Panc1 (cell line): ENCODE results near the gene SEC63. TPM values are rescaled to one million over a fixed set of nuclear protein-coding genes. Genes with fewer than 3 reads are reported as not detected.
"Not testable (repeated sequence)": the region's sequence is repeated elsewhere in the genome, so short reads cannot be mapped to it uniquely, and the experiment has no call there.

Experiments used
- ATAC-seq: fragments of 200-7000 bp; cut with Tn5 transposase; 2 replicates; pipeline ENCODE4 v1.9.1; 2020; ENCODE audit warnings: mild to moderate bottlenecking, moderate library complexity
- BruUV-seq: library from RNA; stranded (reverse); fragments of 400-500 nt; replicated peaks from 2 replicates; lab custom pipeline; 2021; lab: Mats Ljungman, UMichigan
- CTCF ChIA-PET: fragments of 300-600 bp; sonication (Branson Sonifier 250); formaldehyde crosslinking; loops from one replicate; lab custom pipeline; 2022; ENCODE audit warnings: antibody characterized with exemption; lab: Charles Lee
- POLR2A ChIA-PET: fragments of 300-600 bp; sonication (Branson Sonifier 250); formaldehyde crosslinking; loops from one replicate; lab custom pipeline; 2022; ENCODE audit warnings: antibody characterized with exemption; lab: Charles Lee
- DNase-seq: peaks from one replicate; pipeline ENCODE4 v3.0.0-alpha.2; 2010; ENCODE audit warnings: low read depth, low spot score
- H3K27ac ChIP-seq: 2 replicates; pipeline ENCODE4 v1.5.1; 2011; ENCODE audit warnings: mild to moderate bottlenecking, low read length, inconsistent platforms
- H3K27me3 ChIP-seq: fragments of 200-500 bp; sonication (Bioruptor generic); 2 replicates; pipeline ENCODE4 v1.6.0; 2014; ENCODE audit warnings: low read length, inconsistent platforms; ENCODE audit not compliant: control insufficient read depth, insufficient read depth
- H3K36me3 ChIP-seq: fragments of 200-500 bp; sonication (Bioruptor generic); 2 replicates; pipeline ENCODE4 v1.5.1; 2014; ENCODE audit warnings: inconsistent platforms, mild to moderate bottlenecking, low read length, moderate library complexity; ENCODE audit not compliant: control insufficient read depth, insufficient read depth
- H3K4me1 ChIP-seq: 2 replicates; pipeline ENCODE4 v1.5.1; 2011; ENCODE audit warnings: inconsistent platforms, mild to moderate bottlenecking, low read length, moderate library complexity; ENCODE audit not compliant: control insufficient read depth, insufficient read depth
- H3K4me3 ChIP-seq, 2 experiments: 2 replicates each; pipeline ENCODE4 v1.5.1; 2011 to 2012; ENCODE audit warnings: low read depth in 2 of 2, low read length in 2 of 2, mild to moderate bottlenecking in 2 of 2, inconsistent platforms in 1 of 2, moderate library complexity in 1 of 2
- H3K9me3 ChIP-seq: fragments of 200-500 bp; sonication (Bioruptor generic); 2 replicates; pipeline ENCODE4 v1.5.1; 2014; ENCODE audit warnings: low read depth, mild to moderate bottlenecking, inconsistent platforms, low read length, moderate library complexity; ENCODE audit not compliant: control insufficient read depth, insufficient read depth
- POLR2AphosphoS5 ChIP-seq: IDR thresholded peaks from 2 replicates; pipeline ENCODE4 v1.6.1; 2012; ENCODE audit warnings: mild to moderate bottlenecking, low read depth, low read length, moderate library complexity
- SIN3A ChIP-seq: IDR thresholded peaks from 2 replicates; pipeline ENCODE4 v1.6.1; 2012; ENCODE audit warnings: low read depth, mild to moderate bottlenecking, low read length, moderate library complexity, borderline replicate concordance; ENCODE audit not compliant: insufficient read depth
- TCF7L2 ChIP-seq: IDR thresholded peaks from 2 replicates; pipeline ENCODE4 v1.6.1; 2011; ENCODE audit warnings: mild to moderate bottlenecking, low read depth, low read length, inconsistent platforms
- in situ Hi-C: cut with HindIII; loops from 2 replicates; pipeline ENCODE4 v1.10.0; 2016; ENCODE audit warnings: low sequenced_read_pairs, low pct_unique_long_range_greater_than_20kb
- intact Hi-C: fragments of 100-400 bp; cut with micrococcal nuclease; formaldehyde crosslinking; loops from one replicate; pipeline ENCODE4 v1.10.0; 2022; ENCODE audit not compliant: unreplicated experiment
- total RNA-seq: library from RNA; stranded (reverse); gene quantifications from one replicate; pipeline ENCODE4 v1.2.1, GENCODE V29; 2021; ENCODE audit not compliant: unreplicated experiment
- TF ChIP-seq, protein P1 (sequence below), 2 experiments: IDR thresholded peaks; 2 replicates each; pipeline ENCODE4 v1.6.1; 2011 to 2012; ENCODE audit warnings: low read depth in 2 of 2, control low read depth in 1 of 2, low read length in 1 of 2, mild to moderate bottlenecking in 1 of 2, moderate library complexity in 1 of 2; ENCODE audit not compliant: insufficient read depth in 1 of 2
- TF ChIP-seq, protein P2 (sequence below): fragments of 450-650 bp; IDR thresholded peaks from 2 replicates; pipeline ENCODE4 v1.5.1; 2017; ENCODE audit warnings: mild to moderate bottlenecking

Gene SEC63
- total RNA-seq, 1 experiment from 2014 or later = 172 TPM

DNA sequence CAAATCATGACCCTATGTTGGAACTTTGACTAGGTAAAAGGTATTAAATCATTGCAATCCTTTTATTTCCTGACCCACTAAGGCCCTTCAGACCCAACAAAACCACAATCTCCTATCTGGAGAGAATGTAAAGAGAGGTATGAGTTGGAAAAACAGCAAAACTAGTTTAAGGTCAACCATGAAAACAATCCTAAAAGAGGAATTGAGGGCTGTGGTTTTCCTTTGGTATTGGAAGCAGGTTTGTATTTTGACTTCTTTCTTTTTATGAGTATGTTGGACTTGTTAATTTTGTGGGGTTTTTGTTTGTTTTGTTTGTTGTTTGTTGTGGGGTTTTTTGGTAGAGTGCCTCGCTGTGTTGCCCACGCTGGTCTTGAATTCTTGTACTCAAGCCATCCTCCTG is 4.7 kb upstream of the SEC63 start:
- TF ChIP-seq, protein P1, sequence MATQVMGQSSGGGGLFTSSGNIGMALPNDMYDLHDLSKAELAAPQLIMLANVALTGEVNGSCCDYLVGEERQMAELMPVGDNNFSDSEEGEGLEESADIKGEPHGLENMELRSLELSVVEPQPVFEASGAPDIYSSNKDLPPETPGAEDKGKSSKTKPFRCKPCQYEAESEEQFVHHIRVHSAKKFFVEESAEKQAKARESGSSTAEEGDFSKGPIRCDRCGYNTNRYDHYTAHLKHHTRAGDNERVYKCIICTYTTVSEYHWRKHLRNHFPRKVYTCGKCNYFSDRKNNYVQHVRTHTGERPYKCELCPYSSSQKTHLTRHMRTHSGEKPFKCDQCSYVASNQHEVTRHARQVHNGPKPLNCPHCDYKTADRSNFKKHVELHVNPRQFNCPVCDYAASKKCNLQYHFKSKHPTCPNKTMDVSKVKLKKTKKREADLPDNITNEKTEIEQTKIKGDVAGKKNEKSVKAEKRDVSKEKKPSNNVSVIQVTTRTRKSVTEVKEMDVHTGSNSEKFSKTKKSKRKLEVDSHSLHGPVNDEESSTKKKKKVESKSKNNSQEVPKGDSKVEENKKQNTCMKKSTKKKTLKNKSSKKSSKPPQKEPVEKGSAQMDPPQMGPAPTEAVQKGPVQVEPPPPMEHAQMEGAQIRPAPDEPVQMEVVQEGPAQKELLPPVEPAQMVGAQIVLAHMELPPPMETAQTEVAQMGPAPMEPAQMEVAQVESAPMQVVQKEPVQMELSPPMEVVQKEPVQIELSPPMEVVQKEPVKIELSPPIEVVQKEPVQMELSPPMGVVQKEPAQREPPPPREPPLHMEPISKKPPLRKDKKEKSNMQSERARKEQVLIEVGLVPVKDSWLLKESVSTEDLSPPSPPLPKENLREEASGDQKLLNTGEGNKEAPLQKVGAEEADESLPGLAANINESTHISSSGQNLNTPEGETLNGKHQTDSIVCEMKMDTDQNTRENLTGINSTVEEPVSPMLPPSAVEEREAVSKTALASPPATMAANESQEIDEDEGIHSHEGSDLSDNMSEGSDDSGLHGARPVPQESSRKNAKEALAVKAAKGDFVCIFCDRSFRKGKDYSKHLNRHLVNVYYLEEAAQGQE (IDR thresholded peaks at IDR 0.05; ENCODE audit: insufficient read depth in 1 of 2, low read depth in 2 of 2, low read length in 1 of 2) = no peak
- no peak for TF ChIP-seq SIN3A
- no peak for TF ChIP-seq POLR2AphosphoS5
- TF ChIP-seq, protein P2, sequence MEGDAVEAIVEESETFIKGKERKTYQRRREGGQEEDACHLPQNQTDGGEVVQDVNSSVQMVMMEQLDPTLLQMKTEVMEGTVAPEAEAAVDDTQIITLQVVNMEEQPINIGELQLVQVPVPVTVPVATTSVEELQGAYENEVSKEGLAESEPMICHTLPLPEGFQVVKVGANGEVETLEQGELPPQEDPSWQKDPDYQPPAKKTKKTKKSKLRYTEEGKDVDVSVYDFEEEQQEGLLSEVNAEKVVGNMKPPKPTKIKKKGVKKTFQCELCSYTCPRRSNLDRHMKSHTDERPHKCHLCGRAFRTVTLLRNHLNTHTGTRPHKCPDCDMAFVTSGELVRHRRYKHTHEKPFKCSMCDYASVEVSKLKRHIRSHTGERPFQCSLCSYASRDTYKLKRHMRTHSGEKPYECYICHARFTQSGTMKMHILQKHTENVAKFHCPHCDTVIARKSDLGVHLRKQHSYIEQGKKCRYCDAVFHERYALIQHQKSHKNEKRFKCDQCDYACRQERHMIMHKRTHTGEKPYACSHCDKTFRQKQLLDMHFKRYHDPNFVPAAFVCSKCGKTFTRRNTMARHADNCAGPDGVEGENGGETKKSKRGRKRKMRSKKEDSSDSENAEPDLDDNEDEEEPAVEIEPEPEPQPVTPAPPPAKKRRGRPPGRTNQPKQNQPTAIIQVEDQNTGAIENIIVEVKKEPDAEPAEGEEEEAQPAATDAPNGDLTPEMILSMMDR = no peak
- TF ChIP-seq TCF7L2 = peak; percentile 69; the same call in 1 of the 2 replicates
- no peaks in the 10 kb centered on the region for H3K27me3 ChIP-seq
- no peak overlapping the region; the same call in 1 of the 2 replicates for H3K27ac ChIP-seq
- H3K36me3 ChIP-seq = no peaks in the 10 kb centered on the region
- CTCF ChIA-PET = no interaction called here
- POLR2A ChIA-PET = no interaction called here
- H3K4me3 ChIP-seq = no peak overlapping the region
- in situ Hi-C loops = no loop called here
- no peaks in the 10 kb centered on the region for H3K9me3 ChIP-seq
- intact Hi-C loops = no loop called here
- BruUV-seq = no TSS peak
- no peak for ATAC-seq
- H3K4me1 ChIP-seq = peaks cover 12% of the 10 kb centered on the region
- DNase-seq = no peak

DNA sequence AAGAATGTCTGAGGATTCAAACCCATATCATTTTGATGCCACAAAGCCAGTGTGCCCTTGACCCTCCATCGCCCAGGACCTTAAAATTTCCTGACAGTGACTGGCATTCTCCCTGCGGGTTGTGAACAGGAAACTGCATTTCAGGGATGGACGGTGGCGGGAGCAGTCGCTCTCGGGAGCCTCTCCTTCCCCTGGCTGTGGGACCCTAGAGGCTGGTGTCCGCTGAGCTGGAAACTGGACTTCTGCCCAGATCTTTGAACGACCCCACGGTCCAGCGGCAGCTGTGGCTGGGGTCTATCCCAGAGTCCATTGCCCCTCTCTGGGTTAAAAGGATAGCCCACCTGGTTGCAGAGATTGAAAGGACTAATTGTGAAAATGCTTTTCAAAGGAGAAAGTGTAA is 1.4 kb upstream of the SEC63 start:
- Histone ChIP-seq H3K27me3 (no peaks in the 10 kb centered on the region), H3K9me3 (no peaks in the 10 kb centered on the region), H3K36me3 (no peaks in the 10 kb centered on the region), H3K27ac (peak overlapping the region; percentile 82), H3K4me3 (peak overlapping the region; percentile 87 to 89), H3K4me1 (peaks cover 16% of the 10 kb centered on the region)
- TF ChIP-seq, protein P1 (IDR thresholded peaks at IDR 0.05; ENCODE audit: insufficient read depth in 1 of 2, low read depth in 2 of 2, low read length in 1 of 2) = no peak
- no peak for TF ChIP-seq SIN3A
- DNase-seq = no peak
- no peak for ATAC-seq
- ChIA-PET POLR2A (interaction anchor here (0.6 to 1.0 kb wide), 2 partner anchors 12 to 663 kb away, joined by 3 read pairs; no protein-coding TSS in a partner anchor), CTCF (no interaction called here)
- TSS peak; percentile 91 for BruUV-seq
- intact Hi-C loops = no loop called here
- in situ Hi-C loops = no loop called here

DNA sequence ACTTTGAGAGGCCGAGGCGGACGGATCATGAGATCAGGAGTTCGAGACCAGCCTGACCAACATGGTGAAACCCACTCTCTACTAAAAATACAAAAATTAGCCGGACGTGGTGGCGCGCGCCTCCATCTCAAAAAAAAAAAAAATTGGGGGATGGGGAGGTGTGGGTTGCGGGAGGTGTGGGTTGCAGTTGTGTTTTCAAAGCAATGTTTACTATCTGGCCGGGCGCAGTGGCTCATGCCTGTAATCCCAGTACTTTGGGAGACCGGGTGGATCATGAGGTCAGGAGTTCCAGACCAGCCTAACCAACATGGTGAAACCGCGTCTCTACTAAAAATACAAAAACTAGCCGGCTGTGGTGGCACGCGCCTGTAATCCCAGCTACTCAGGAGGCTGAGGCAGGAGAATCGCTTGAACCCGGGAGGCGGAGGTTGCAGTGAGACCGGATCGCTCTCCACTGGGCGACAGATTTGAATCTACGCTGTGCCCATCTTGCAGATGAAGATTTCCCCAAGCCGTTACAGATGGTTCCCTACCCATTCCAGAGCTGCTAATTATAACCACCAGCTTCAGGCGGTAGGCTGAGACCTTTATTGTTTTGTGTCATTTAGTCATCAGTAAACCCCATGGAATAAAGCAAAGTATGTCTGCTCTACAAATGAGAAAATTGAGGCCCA is 818 bp upstream of the SEC63 start:
- DNase-seq, H3K36me3 ChIP-seq, ATAC-seq, H3K27me3 ChIP-seq, BruUV-seq, intact Hi-C loops, H3K9me3 ChIP-seq, CTCF ChIA-PET, in situ Hi-C loops: not testable (repeated sequence)
- peaks cover 17% of the 10 kb centered on the region for H3K4me1 ChIP-seq
- peak overlapping the region; percentile 87 to 89 for H3K4me3 ChIP-seq
- POLR2A ChIA-PET = interaction anchor here (0.6 to 1.0 kb wide), 2 partner anchors 12 to 664 kb away, joined by 3 read pairs; no protein-coding TSS in a partner anchor
- H3K27ac ChIP-seq = peak overlapping the region; percentile 82
